CD4-positive, alpha-beta T cell treated with Interleukin-15 for 4 hours (primary cell): ENCODE data around the gene ANKRD34C.
"Not testable (repeated sequence)": the region's sequence is repeated elsewhere in the genome, so short reads cannot be mapped to it uniquely, and the experiment has no call there.

Experiments used
- DNase-seq: peaks from one replicate; pipeline ENCODE4 v3.0.0-alpha.2; 2020; ENCODE audit warnings: low spot score

ANKRD34C gene

DNA sequence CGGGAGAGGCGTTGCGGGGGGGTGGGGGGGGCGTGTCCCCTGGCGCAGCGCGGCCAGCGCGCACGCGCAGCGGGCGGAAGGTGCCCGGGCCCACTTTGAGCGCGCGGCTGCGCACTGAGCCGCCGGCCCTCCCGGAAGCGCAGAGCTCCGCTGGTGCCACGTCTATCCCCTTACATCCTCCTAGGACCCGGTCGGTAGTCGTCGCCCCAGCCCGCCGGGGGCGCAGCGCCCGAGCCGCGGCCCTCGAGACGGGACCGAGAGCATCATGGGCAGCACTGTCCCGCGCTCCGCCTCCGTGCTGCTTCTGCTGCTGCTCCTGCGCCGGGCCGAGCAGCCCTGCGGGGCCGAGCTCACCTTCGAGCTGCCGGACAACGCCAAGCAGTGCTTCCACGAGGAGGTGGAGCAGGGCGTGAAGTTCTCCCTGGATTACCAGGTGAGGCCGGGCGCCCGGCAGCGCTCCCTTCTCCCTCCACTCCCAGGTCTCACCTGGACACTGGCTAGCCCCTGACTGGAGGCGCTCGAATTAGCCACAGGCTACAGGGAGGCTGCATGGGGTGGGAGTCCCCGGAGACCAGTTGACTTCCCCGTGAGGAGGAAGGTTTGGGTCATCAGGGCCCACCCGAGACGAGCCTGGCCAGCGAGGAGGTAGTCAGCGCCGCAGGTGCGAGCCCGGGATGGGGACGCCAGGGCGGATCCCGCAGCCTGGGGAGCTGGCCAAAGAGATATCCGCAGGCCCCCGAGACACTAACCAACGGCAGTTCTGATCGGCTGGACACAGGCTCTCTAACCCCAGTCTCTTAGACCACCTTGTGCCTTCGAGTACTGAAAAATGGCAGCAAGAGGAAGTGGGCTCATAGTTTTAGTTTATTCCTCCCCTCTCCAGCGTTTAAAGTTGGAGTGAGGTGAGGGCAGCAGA lies 28.7 kb downstream of the ANKRD34C start, which contains the start of gene TMED3:
TMED3 (plus strand) TSS at position 128 of the 916 bp plus-strand sequence; CDS start at position 266, 138 bp downstream.
- DNase-seq, result peak; percentile 81

DNA sequence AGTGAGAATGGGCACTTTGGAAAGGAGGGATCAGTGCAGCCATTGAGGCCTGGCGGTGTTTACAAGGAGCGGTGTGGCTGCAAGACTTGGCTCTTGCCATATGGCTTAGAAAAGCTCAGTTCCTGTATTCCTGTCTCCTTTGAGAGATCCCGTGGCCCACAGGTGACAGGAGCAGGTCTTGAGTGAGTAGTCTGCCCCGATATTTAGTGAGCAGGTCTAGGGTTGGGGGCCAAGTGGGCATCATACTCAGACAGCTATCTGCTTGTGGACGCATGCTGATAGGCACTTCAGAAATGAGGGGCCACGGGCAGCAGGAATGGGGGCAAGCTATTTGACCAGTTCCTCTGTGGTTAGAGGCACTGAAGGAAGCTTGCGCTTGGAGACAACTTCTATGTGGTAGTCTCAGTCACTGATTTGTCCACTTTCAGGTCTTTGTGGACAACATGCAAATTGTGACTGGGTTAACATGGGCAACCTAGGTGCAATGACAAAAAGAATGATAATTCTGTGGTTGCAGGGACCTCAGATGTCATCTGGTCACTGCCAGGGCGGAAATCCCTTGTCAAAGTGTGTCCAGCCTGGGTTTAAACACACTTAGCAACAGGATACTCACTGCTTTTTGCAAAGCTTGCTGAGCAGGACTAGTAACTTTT lies 29.5 kb downstream of the ANKRD34C start:
- DNase-seq, result no peak

DNA sequence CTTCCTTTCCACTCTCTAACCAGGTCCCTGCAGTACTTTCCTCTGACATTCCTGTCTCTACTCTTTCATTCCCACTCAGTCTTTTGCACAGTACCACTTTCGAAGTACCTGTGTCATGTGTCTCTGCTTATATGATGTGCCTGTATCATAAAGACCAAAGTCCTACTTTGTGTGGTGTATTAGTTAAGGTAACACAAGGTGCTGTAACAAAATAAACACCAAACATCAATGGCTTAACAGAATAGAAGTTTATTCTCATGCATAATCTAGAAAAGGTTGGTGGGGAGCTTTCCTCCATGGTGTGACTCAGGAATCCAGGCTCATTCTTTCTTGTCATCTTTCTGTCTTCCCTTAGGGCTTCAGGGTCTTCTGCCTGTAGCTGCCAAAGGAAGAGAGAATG lies 31.7 kb downstream of the ANKRD34C start:
- no peak for DNase-seq

DNA sequence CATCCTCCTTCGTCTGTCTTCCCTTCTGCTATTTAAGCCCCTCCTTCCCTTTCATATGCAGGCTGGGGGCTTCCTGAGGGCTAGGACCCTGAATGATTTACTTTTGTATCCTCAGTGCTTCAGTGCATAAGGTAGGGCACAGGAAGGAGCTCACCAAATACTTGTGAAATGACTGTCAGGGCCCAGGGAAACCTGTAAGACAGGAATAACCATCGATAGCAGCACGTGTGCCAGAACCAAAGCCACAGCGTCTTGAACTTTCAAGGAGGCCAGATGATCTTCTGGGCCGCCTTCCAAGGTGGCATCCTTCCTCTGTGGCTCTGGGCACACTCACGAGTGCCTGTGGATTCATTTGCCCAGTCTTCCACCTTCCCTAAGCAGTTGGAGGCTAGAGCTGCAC lies 32.3 kb downstream of the ANKRD34C start:
- DNase-seq, result no peak

DNA sequence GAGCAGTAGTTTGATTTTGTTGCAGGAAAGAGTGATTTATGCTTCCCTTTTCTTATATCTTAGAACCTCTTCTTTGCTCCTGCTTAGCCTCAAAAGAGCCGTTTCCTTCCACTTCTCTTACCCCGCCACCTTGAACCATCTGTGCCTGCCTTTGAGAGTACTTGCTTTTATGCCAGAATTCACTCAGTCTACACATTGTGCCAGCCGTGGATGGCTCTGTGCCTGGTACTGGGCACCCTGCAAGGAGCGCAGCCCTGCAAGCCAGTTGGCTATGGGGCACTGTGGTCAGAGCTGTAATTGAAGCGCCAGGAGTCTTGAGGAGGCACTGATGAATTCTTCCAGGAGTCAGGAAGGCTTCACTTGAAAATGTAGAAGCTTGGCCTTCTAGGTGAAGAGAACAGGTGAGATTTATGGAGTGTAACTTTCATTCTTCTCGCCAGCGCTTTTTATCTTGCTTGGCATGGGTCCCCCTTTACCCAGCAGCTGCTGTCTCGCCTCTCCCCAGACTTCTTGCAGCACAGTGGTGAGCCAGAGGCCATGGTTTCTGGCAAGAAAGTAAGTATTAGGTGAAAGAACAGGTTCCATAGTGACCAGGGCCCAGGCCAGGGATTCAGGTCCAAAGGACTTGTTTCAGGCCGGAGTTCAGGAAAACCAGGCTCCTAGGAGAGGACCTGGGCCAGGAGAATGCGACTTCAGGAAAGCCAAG lies 33.3 kb downstream of the ANKRD34C start:
- no peak for DNase-seq

DNA sequence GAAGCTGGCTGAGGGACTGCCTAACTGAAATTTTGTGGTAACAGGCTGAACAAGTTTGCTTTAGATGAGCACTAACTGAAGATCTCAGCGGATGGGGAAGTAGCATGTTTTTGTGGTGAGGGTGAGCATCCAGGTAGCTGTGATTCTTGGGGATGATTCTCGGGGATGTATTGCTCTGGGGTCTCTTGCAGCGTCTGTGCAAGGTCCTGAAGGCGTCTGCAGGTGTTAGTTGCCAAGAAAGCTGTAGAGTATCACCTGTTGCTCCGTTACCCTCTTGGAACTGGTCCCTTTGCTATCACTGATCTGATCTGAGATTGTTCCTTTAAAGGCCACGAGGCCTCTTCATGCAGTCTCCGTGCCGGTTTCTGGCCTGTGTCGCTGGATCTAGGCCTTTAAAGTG lies 34.3 kb downstream of the ANKRD34C start:
- DNase-seq, result no peak

DNA sequence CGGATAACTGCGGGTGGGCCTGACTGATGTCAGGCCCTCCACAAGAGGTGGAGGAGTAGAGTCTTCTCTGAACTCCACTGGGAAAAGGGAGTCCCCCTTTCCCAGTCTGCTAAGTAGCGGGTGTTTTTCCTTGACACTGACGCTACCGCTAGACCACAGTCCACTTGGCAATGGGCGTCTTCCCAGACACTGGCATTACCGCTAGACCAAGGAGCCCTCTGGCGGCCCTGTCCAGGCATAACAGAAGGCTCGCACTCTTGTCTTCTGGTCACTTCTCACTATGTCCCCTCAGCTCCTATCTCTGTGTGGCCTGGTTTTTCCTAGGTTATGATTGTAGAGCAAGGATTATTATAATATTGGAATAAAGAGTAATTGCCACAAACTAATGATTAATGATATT lies 37.5 kb downstream of the ANKRD34C start:
- DNase-seq, result not testable (repeated sequence)

DNA sequence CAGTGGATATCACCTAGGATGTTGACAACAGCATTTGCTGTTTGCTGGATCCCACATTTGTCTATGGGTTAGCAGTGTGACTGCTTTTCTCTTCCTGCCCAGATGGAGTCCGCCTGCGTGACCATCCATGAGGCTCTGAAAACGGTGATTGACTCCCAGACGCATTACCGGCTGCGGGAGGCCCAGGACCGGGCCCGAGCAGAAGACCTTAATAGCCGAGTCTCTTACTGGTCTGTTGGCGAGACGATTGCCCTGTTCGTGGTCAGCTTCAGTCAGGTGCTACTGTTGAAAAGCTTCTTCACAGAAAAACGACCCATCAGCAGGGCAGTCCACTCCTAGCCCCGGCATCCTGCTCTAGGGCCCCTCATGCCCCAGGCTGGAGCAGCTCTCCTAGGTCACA lies 39.4 kb downstream of the ANKRD34C start:
- DNase-seq, result no peak

DNA sequence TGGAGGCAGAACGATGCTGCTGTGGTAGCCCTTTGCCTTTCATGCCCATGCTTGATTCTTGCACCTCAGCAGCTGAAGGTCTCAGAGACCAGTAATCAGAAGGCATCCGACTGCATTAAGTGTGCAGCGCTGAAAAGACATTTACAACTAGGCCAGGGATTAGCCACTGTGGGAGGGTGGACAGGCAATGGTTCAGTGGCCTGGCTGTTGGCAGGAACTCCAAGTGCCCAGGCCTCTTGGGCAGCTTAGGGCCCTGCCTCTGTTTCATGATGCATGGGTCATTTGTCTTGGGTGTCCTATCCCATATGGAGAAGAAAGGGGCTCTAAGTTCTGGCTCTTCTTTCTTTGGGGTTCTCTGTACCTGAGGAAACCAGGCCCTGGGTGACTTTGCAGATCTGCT lies 39.8 kb downstream of the ANKRD34C start:
- no peak for DNase-seq

DNA sequence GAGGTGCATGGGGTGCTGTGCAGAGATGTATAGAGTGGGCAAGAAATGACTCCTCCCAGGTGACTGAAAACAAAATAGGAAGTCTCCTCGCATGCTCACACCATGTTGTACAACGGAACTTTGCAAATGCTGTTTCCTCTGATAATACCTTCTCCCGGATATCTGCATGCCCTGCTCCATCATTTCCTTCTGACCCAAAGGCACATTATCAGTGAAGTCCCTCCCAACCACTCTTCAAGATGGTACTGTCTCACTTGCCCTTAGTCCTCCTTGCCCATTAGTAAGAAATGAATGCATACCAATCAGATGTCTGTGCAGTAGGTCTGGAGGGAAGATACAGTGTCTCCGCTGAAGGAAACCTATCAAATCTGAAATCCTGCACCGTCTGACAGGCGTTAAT lies 40.4 kb downstream of the ANKRD34C start:
- DNase-seq, result no peak

DNA sequence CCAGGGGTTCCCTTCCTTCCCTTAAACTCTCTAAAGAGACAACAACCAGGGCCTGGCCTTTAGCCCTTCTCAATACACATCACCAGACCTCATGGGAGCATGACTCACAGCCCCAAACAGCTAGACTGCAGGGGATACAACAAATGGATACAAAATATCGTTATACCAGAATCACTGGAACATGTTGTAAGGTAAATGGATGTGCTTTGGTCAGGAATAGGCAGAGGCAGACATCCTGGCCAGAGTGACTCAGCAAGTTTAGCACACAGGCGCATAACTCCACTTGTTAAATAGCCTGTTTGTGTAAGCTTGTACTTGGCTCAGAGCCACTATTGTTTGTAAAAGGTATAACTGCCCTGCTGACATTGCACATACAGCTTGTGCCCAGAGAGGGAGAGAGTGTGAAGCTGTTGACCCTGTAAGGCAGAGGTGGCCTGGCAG lies 46.7 kb downstream of the ANKRD34C start:
- DNase-seq, result no peak
